Muscle layer of duodenum (tissue), 2 donors: ENCODE results near the gene B3GNT7.
"Not testable (repeated sequence)": the region's sequence is repeated elsewhere in the genome, so short reads cannot be mapped to it uniquely, and the experiment has no call there.

Experiments
- H3K27ac ChIP-seq: one replicate; pipeline ENCODE4 v1.7.0; 2013; ENCODE audit warnings: mild to moderate bottlenecking, low read length
- H3K27me3 ChIP-seq: one replicate; pipeline ENCODE4 v1.7.0; 2013; ENCODE audit warnings: low read depth, mild to moderate bottlenecking, control low read depth, low read length
- H3K36me3 ChIP-seq, 2 donors: one replicate each; pipeline ENCODE4 v1.7.0; 2013; ENCODE audit warnings: low read length in 2 of 2, control low read depth in 1 of 2, mild to moderate bottlenecking in 1 of 2; ENCODE audit not compliant: insufficient read depth in 2 of 2, control insufficient read depth in 1 of 2
- H3K4me1 ChIP-seq, 2 donors: one replicate each; pipeline ENCODE4 v1.7.0; 2013; ENCODE audit warnings: low read length in 2 of 2, mild to moderate bottlenecking in 2 of 2, control low read depth in 1 of 2, moderate library complexity in 1 of 2; ENCODE audit not compliant: insufficient read depth in 2 of 2, control insufficient read depth in 1 of 2
- H3K4me3 ChIP-seq, 2 donors: one replicate each; pipeline ENCODE4 v1.7.0; 2013; ENCODE audit warnings: low read length in 2 of 2, low read depth in 1 of 2, mild to moderate bottlenecking in 1 of 2
- H3K9me3 ChIP-seq, 2 donors: one replicate each; pipeline ENCODE4 v1.7.0; 2013; ENCODE audit warnings: low read length in 2 of 2, control low read depth in 1 of 2, mild to moderate bottlenecking in 1 of 2; ENCODE audit not compliant: control insufficient read depth in 1 of 2
- donor health status: healthy.

Gene B3GNT7

DNA sequence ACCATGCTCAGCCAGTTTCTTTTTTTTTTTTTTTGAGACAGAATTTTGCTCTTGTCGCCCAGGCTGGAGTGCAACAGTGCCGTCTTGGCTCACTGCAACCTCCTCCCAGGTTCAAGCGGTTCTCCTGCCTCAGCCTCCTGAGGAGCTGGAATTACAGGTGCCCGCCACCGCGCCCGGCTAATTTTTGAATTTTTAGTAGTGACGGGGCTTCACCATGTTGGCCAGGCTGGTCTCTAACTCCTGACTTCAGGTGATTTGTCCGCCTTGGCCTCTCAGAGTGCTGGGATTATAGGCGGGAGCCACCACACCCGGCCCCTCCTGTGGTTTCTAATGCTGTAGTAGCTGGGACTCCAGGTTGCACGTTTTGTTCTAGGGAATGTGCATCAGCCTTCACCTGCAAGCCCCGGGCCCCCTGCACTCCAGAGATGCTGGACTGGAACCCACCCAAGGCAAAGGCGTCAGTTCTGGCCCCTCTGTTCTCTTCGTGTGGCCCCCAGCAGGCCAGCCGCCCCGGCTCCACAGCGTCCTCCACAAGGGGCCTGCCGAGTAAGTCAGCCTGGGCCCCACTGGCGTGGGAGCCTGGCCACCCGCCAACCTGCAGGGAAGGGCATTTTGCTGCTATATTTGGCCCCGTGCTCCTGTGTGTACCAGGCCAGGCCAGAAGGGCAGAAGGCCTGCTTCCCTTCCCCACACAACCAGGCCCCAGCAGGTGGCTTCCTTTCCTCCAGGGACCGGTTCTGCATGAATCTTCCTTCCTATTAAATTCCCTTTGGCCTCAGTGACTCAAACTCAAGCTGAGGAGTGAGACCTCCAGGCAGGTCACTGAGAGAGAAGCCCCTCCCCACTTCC, 25.7 kb upstream of the B3GNT7 start:
- H3K4me3 ChIP-seq: no peak overlapping the region
- H3K27ac ChIP-seq: no peak overlapping the region
- no peaks in the 10 kb centered on the region for H3K27me3 ChIP-seq
- H3K4me1 ChIP-seq: no peaks in the 10 kb centered on the region
- no peaks in the 10 kb centered on the region for H3K9me3 ChIP-seq
- no peaks in the 10 kb centered on the region for H3K36me3 ChIP-seq

DNA sequence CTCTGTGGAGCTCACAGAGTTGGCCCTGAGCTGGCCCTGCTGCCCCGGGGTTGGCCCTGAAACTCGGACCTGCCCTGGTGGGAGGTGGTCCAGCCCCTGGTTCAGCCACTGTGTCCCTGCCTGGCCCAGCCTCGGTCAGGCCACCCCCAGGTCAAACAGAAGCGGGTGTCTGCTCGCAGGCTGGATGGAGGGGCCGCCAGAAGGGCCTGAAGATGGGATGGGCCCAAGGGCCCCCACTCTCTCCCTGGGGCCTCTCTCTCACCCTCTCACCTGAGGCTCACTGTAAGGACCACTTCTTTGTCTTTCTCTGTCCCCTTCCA, 25.1 kb upstream of the B3GNT7 start:
- Histone ChIP-seq H3K27ac (no peak overlapping the region), H3K27me3 (no peaks in the 10 kb centered on the region), H3K36me3 (no peaks in the 10 kb centered on the region), H3K4me1 (no peaks in the 10 kb centered on the region), H3K9me3 (no peaks in the 10 kb centered on the region), H3K4me3 (no peak overlapping the region)

DNA sequence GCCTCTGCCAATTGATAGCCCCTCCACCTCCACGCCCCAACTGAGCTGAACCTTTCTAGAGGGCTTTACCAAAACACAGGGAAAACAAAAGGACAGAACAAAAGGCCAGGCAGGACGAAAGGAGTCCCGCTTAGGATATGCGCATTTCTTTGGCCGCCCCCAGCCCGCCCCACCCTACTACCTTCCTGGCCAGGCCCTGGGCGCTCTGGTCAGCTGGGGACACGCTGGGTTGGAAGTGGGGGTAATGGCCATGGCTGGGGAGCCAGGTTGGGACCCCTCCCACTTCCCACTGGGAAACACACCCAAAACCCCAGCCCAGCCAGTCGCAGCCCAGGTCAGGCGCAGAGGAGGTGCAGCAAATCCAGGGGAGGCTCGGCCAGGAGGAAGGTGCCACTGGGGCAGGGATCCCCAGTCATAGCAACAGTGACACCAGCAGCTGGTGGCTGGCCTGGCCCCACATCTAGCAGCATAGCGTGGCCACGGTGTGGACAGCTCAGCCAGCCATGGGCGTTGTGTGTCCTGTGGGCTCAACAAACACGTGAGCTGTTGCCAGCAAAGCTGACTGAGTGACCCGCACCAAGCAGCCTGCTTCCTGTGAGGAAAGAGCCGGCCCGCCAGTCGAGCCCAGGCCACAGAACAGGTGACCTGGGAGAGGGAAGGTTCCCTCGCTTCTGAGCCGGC, 24.6 kb upstream of the B3GNT7 start:
- Histone ChIP-seq H3K4me1 (no peaks in the 10 kb centered on the region), H3K9me3 (no peaks in the 10 kb centered on the region), H3K4me3 (no peak overlapping the region), H3K27me3 (no peaks in the 10 kb centered on the region), H3K36me3 (no peaks in the 10 kb centered on the region), H3K27ac (no peak overlapping the region)

DNA sequence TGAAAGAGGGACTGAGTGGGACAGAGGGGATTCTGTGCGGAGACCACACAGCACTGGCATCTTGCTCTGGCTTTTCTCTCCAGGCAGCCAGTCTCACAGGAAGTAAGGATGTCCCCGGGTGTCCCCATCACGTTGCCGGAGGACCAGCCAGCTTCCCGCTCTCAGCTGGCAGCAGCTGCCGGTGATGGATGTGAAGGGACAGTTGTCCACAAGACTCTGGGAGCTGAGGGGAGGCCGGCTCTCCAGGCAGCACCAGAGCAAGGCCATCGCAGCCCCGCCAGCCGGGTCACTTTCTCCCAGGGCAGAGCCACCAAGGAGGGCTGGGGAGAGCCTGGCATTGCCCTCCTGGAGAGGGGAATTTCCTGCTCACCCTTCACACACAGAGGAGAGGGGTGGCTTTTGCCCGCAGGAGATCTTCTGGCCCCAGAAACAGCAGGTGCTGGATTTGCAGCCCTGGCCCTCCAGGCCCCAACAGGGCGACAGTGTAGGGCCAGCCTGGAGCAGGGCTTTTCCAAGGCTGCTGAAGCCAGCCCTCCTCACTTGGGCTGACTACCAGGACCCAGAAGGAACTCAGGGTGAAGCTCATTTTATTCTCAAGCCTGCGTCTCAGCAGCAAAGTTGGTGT, 24.0 kb upstream of the B3GNT7 start:
- no peak overlapping the region for H3K27ac ChIP-seq
- H3K4me1 ChIP-seq: no peaks in the 10 kb centered on the region
- H3K27me3 ChIP-seq: no peaks in the 10 kb centered on the region
- H3K9me3 ChIP-seq: no peaks in the 10 kb centered on the region
- no peak overlapping the region for H3K4me3 ChIP-seq
- no peaks in the 10 kb centered on the region for H3K36me3 ChIP-seq

DNA sequence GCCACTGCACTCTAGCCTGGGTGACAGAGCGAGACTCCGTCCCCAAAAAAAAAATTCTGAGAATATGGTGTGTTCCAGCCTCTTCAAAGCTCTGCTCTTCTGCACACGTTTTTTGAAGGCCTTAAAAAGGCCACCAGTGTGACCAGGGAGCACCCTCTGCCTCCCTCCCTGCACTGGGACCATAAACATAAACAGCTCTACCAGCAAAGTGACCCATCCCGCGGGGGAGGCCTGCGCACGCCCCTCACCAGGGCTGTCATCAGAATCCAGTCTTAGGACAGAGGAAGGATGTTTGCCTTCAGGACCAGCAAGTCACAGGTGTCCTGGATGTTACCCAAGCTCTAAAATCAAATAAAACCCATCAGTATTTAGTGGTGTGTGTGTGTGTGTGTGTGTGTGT, 23.2 kb upstream of the B3GNT7 start:
- H3K4me1 ChIP-seq: no peaks in the 10 kb centered on the region
- H3K27ac ChIP-seq: no peak overlapping the region

DNA sequence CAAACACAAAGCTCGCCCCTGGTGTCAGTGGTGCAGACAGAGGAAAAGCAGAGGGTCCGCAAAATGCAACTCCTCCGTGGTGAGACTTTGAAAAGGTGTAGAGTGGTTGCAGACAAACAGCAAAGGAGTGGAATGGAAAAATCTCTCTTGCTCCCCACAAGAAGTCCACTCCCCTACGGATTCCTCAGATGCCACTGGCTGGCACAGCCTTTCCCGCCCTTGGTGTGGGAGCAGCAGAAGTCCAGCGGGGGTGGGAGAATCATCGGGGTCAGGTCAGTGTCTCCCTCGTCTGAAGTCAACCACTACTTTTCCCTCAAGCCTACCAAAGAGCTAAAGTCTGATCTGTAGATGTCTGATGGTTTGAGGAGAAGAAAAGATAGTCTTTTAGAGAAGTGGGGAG, 22.3 kb upstream of the B3GNT7 start:
- Histone ChIP-seq H3K27me3 (no peaks in the 10 kb centered on the region), H3K27ac (no peak overlapping the region), H3K9me3 (no peaks in the 10 kb centered on the region), H3K36me3 (no peaks in the 10 kb centered on the region), H3K4me1 (no peaks in the 10 kb centered on the region), H3K4me3 (no peak overlapping the region)

More for the DNA sequence above, 23.2 kb upstream of the B3GNT7 start:
- Histone ChIP-seq H3K36me3 (no peaks in the 10 kb centered on the region), H3K9me3 (no peaks in the 10 kb centered on the region), H3K4me3 (no peak overlapping the region), H3K27me3 (no peaks in the 10 kb centered on the region)

DNA sequence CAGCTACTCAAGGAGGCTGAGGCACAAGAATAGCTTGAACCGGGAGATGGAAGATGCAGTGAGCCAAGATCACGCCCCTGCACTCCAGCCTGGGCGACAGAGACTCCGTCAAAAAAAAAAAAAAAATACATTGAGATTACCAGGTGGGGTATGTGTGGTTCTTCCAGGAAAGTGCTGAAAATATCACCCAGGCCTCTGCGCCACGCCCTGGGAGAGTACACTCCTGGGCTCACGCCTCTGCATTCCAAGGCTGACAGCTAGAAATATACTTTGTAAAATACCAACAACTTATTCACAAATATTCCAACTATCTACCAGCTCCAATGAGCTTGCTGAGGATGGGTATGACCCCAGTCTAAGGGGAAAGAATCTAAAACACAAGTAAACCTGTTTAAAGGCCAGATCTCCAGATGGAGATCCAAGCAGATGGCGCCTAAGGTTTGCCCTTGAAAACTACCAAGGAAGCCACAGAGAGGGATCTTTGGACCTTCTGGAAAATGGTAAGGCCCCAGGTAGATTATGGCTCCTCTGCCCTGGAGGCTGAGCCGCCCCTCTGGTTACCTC, 21.6 kb upstream of the B3GNT7 start:
- Histone ChIP-seq H3K4me3 (no peak overlapping the region), H3K27ac (no peak overlapping the region), H3K36me3 (no peaks in the 10 kb centered on the region), H3K27me3 (no peaks in the 10 kb centered on the region), H3K4me1 (no peaks in the 10 kb centered on the region), H3K9me3 (no peaks in the 10 kb centered on the region)

DNA sequence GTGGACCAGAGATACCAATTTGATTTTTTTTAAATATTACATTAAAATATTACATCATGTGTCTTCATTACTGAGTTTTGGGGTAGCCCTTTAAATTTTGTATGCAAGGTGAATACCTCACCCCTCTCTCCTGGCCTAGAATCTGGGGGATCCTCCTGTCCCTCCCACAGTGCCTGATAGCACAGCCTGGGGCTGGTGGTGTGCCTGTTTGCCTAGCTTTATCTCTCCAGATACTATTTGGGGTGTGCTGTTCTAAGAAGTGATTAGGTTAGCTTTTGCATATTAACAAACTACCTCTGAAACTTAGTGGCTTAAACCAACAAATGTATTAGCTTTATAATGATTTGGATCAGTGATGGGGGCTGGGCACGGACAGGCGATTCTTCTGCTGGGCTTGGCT, 20.7 kb upstream of the B3GNT7 start:
- Histone ChIP-seq H3K27me3 (no peaks in the 10 kb centered on the region), H3K27ac (no peak overlapping the region), H3K4me3 (no peak overlapping the region), H3K36me3 (no peaks in the 10 kb centered on the region), H3K9me3 (no peaks in the 10 kb centered on the region), H3K4me1 (no peaks in the 10 kb centered on the region)

DNA sequence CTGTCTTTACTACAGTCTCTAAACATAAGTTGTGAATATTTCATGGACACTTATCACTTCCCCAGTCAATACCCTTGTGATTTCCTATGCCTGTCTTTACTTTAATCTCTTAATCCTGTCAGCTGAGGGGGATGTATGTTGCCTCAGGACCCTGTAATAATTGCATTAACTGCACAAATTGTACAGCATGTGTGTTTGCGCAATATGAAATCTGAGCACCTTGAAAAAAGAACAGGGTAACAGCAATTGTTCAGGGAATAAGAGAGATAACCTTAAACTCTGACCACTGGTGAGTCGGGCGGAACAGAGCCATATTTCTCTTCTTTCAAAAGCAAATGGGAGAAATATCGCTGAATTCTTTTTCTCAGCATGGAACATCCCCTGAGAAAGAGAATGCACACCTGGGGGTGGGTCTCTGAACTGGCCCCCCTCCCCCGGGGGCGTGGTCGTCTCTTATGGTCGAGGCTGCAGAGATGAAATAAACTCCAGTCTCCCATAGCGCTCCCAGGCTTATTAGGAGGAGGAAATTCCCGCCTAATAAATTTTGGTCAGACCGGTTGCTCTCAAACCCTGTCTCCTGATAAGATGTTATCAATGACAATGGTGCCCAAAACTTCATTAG, 19.4 kb upstream of the B3GNT7 start:
- H3K9me3 ChIP-seq, H3K36me3 ChIP-seq, H3K4me1 ChIP-seq, H3K27ac ChIP-seq, H3K4me3 ChIP-seq, H3K27me3 ChIP-seq: not testable (repeated sequence)

DNA sequence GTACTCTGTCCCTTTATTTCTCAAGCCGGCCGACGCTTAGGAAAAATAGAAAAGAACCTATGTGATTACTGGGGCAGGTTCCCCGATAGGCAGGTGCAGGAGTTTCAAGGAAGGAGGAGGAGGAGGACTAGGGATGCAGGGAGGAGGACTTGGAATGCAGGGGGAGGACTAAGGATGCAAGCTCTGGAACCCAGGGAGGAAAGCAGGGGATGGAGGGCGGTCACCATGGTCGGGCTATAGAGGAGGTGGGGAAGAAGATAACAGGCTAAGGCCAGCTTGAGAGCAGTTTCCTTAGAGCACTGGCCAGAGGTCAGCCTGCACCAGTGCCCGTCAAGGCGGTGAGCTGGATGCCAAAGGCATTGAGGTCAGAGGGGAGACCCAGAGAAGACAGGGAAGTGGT, 18.7 kb upstream of the B3GNT7 start:
- H3K9me3 ChIP-seq: no peaks in the 10 kb centered on the region
- H3K4me1 ChIP-seq: no peaks in the 10 kb centered on the region

DNA sequence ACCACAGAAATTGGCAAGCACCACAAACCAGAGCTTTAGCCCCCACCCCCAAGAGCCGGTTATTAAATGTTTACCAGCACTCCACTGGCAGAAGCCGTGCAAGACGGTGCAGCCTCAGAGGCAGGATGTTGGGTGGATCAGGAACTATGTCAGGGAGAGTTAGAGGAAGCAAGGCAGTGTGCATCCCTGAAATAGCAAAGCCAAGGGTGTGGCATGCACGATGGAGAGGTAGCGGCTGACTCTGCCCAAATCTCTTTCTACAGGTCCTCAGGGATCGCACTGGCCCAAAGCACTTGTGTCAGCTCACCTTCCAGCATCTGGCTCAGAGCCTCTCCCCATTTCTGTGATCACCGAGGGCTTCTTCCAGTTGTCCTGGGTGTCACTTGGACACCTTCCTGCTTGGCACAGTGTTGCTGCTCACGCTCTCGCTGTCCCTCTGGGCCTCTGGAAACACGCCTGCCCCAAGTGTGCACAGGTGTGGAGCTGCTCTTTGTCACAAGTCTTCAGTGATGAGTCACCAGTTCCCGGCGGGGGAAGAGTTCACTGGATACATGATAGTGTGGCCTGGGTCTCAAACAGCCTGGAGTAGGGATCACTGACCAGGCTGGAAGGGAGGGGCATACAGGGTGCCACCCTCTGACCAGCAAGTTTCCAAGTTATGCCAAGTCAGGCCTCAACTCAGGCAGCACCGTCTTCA, 17.3 kb upstream of the B3GNT7 start:
- H3K27me3 ChIP-seq: no peaks in the 10 kb centered on the region
- no peak overlapping the region for H3K27ac ChIP-seq
- no peaks in the 10 kb centered on the region for H3K9me3 ChIP-seq
- no peaks in the 10 kb centered on the region for H3K4me1 ChIP-seq
- H3K4me3 ChIP-seq: no peak overlapping the region
- H3K36me3 ChIP-seq: no peaks in the 10 kb centered on the region

More for the DNA sequence above, 18.7 kb upstream of the B3GNT7 start:
- no peak overlapping the region for H3K4me3 ChIP-seq
- H3K27ac ChIP-seq: no peak overlapping the region
- H3K36me3 ChIP-seq: no peaks in the 10 kb centered on the region
- no peaks in the 10 kb centered on the region for H3K27me3 ChIP-seq
